Panc1 (cell line): Measurements from ENCODE around the gene OAS3. TPM values are rescaled to one million over a fixed set of nuclear protein-coding genes. Genes with fewer than 3 reads are reported as not detected.

Source experiments
- ATAC-seq: fragments of 200-7000 bp; cut with Tn5 transposase; 2 replicates; pipeline ENCODE4 v1.9.1; 2020; ENCODE audit warnings: mild to moderate bottlenecking, moderate library complexity
- BruUV-seq: library from RNA; stranded (reverse); fragments of 400-500 nt; replicated peaks from 2 replicates; lab custom pipeline; 2021; lab: Mats Ljungman, UMichigan
- CTCF ChIA-PET: fragments of 300-600 bp; sonication (Branson Sonifier 250); formaldehyde crosslinking; loops from one replicate; lab custom pipeline; 2022; ENCODE audit warnings: antibody characterized with exemption; lab: Charles Lee
- POLR2A ChIA-PET: fragments of 300-600 bp; sonication (Branson Sonifier 250); formaldehyde crosslinking; loops from one replicate; lab custom pipeline; 2022; ENCODE audit warnings: antibody characterized with exemption; lab: Charles Lee
- DNase-seq: peaks from one replicate; pipeline ENCODE4 v3.0.0-alpha.2; 2010; ENCODE audit warnings: low read depth, low spot score
- H3K27ac ChIP-seq: 2 replicates; pipeline ENCODE4 v1.5.1; 2011; ENCODE audit warnings: mild to moderate bottlenecking, low read length, inconsistent platforms
- H3K27me3 ChIP-seq: fragments of 200-500 bp; sonication (Bioruptor generic); 2 replicates; pipeline ENCODE4 v1.6.0; 2014; ENCODE audit warnings: low read length, inconsistent platforms; ENCODE audit not compliant: control insufficient read depth, insufficient read depth
- H3K36me3 ChIP-seq: fragments of 200-500 bp; sonication (Bioruptor generic); 2 replicates; pipeline ENCODE4 v1.5.1; 2014; ENCODE audit warnings: inconsistent platforms, mild to moderate bottlenecking, low read length, moderate library complexity; ENCODE audit not compliant: control insufficient read depth, insufficient read depth
- H3K4me1 ChIP-seq: 2 replicates; pipeline ENCODE4 v1.5.1; 2011; ENCODE audit warnings: inconsistent platforms, mild to moderate bottlenecking, low read length, moderate library complexity; ENCODE audit not compliant: control insufficient read depth, insufficient read depth
- H3K4me3 ChIP-seq, 2 experiments: 2 replicates each; pipeline ENCODE4 v1.5.1; 2011 to 2012; ENCODE audit warnings: low read depth in 2 of 2, low read length in 2 of 2, mild to moderate bottlenecking in 2 of 2, inconsistent platforms in 1 of 2, moderate library complexity in 1 of 2
- H3K9me3 ChIP-seq: fragments of 200-500 bp; sonication (Bioruptor generic); 2 replicates; pipeline ENCODE4 v1.5.1; 2014; ENCODE audit warnings: low read depth, mild to moderate bottlenecking, inconsistent platforms, low read length, moderate library complexity; ENCODE audit not compliant: control insufficient read depth, insufficient read depth
- CTCF ChIP-seq: fragments of 450-650 bp; IDR thresholded peaks from 2 replicates; pipeline ENCODE4 v1.5.1; 2017; ENCODE audit warnings: mild to moderate bottlenecking
- POLR2AphosphoS5 ChIP-seq: IDR thresholded peaks from 2 replicates; pipeline ENCODE4 v1.6.1; 2012; ENCODE audit warnings: mild to moderate bottlenecking, low read depth, low read length, moderate library complexity
- REST ChIP-seq, 2 experiments: IDR thresholded peaks; 2 replicates each; pipeline ENCODE4 v1.6.1; 2011 to 2012; ENCODE audit warnings: low read depth in 2 of 2, control low read depth in 1 of 2, low read length in 1 of 2, mild to moderate bottlenecking in 1 of 2, moderate library complexity in 1 of 2; ENCODE audit not compliant: insufficient read depth in 1 of 2
- SIN3A ChIP-seq: IDR thresholded peaks from 2 replicates; pipeline ENCODE4 v1.6.1; 2012; ENCODE audit warnings: low read depth, mild to moderate bottlenecking, low read length, moderate library complexity, borderline replicate concordance; ENCODE audit not compliant: insufficient read depth
- TCF7L2 ChIP-seq: IDR thresholded peaks from 2 replicates; pipeline ENCODE4 v1.6.1; 2011; ENCODE audit warnings: mild to moderate bottlenecking, low read depth, low read length, inconsistent platforms
- in situ Hi-C: cut with HindIII; loops from 2 replicates; pipeline ENCODE4 v1.10.0; 2016; ENCODE audit warnings: low sequenced_read_pairs, low pct_unique_long_range_greater_than_20kb
- intact Hi-C: fragments of 100-400 bp; cut with micrococcal nuclease; formaldehyde crosslinking; loops from one replicate; pipeline ENCODE4 v1.10.0; 2022; ENCODE audit not compliant: unreplicated experiment
- total RNA-seq: library from RNA; stranded (reverse); gene quantifications from one replicate; pipeline ENCODE4 v1.2.1, GENCODE V29; 2021; ENCODE audit not compliant: unreplicated experiment

The OAS3 gene
- total RNA-seq, 1 experiment from 2014 or later, result 33.3 TPM

- H3K27me3 ChIP-seq, result no peaks in the 10 kb centered on the region
- ATAC-seq (no peak), DNase-seq (no peak)
- H3K4me1 ChIP-seq, result no peaks in the 10 kb centered on the region
- in situ Hi-C loops, result no loop called here
- H3K36me3 ChIP-seq, result no peaks in the 10 kb centered on the region
- H3K27ac ChIP-seq, result no peak overlapping the region
- BruUV-seq, result no TSS peak
- H3K9me3 ChIP-seq, result no peaks in the 10 kb centered on the region
- CTCF ChIA-PET, result no interaction called here
- H3K4me3 ChIP-seq, result no peak overlapping the region
- POLR2A ChIA-PET, result no interaction called here
- intact Hi-C loops, result no loop called here
- TF ChIP-seq CTCF (no peak), REST (IDR thresholded peaks at IDR 0.05; ENCODE audit: insufficient read depth in 1 of 2, low read depth in 2 of 2, low read length in 1 of 2) (no peak), SIN3A (no peak), POLR2AphosphoS5 (no peak), TCF7L2 (no peak)
Observed at GRCh38 chr12:112969547-112970306, 31.5 kb downstream of the OAS3 start.

- TF ChIP-seq TCF7L2 (no peak), POLR2AphosphoS5 (no peak), SIN3A (no peak), CTCF (no peak), REST (IDR thresholded peaks at IDR 0.05; ENCODE audit: insufficient read depth in 1 of 2, low read depth in 2 of 2, low read length in 1 of 2) (no peak)
- DNase-seq (no peak), ATAC-seq (no peak)
- CTCF ChIA-PET, result no interaction called here
- POLR2A ChIA-PET, result no interaction called here
- Histone ChIP-seq H3K9me3 (no peaks in the 10 kb centered on the region), H3K4me3 (no peak overlapping the region), H3K27me3 (no peaks in the 10 kb centered on the region), H3K27ac (no peak overlapping the region), H3K36me3 (no peaks in the 10 kb centered on the region), H3K4me1 (no peaks in the 10 kb centered on the region)
- intact Hi-C loops, result no loop called here
- BruUV-seq, result no TSS peak
- in situ Hi-C loops, result no loop called here
Observed at GRCh38 chr12:112970391-112970790, 32.1 kb downstream of the OAS3 start.
